Stimulated activated CD4-positive, alpha-beta T cell treated with anti-CD3 and anti-CD28 coated beads, Interleukin-1b, Interleukin-23, amount 100 ng/mL, for 48 hours (primary cell): Measurements from ENCODE around the gene NDUFB7.
A peak's percentile ranks its signal among the peaks of the same experiment; 100 is the strongest.
"Not testable (repeated sequence)": the region's sequence is repeated elsewhere in the genome, so short reads cannot be mapped to it uniquely, and the experiment has no call there.

Experiments used
- DNase-seq: peaks from one replicate; pipeline ENCODE4 v3.0.0-alpha.2; 2020

Gene NDUFB7

GRCh38 chr19:14553042-14553938, 18.6 kb downstream of the NDUFB7 start:
- no peak for DNase-seq

DNA sequence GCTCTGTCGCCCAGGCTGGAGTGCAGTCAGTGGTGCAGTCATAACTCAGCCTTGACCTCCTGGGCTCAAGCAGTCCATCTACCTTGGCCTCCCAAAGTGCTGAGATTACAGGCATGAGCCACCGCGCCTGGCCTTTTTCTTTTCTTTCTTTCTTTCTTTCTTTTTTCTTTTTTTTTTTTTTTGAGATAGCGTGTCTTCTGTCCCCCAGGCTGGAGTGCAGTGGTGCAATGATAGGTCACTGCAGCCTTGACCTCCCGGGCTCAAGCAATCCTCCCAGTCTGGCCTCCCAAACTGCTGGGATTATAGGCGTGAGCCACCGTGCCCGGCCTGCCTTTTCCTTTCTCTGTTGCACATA, 19.9 kb downstream of the NDUFB7 start:
- DNase-seq, result not testable (repeated sequence)

- DNase-seq, result peak; percentile 81
Observed at GRCh38 chr19:14551134-14552005, 20.5 kb downstream of the NDUFB7 start.

DNA sequence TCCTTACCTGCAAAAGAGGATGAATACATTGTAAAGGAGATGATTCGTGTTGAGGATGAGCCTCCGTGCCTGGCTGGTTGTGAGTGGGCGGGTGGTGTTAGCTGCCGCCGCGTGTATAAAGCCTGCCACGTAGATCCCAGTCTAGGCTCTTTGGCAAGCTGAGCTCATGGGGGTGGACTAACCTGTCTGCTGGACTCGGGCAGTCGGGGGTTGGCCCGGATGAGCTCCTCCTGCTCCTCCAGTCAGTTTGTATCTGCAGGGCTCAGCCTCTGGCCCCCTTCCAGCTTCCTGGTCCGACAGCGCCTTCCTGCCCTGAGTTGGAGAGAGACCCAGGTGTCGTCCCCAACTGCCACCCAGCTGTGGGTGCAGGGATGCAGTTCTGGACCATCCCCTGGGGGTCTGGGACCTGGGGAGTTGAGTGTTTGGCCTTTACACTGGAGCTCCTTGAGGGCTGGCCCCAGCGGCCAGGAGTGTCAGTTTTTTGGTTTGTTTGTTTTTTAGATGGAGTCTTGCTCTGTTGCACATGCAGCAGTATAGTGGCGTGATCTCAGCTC, 21.6 kb downstream of the NDUFB7 start:
- DNase-seq, result no peak

- DNase-seq, result no peak
Observed at GRCh38 chr19:14545716-14546082, 26.2 kb downstream of the NDUFB7 start.

DNA sequence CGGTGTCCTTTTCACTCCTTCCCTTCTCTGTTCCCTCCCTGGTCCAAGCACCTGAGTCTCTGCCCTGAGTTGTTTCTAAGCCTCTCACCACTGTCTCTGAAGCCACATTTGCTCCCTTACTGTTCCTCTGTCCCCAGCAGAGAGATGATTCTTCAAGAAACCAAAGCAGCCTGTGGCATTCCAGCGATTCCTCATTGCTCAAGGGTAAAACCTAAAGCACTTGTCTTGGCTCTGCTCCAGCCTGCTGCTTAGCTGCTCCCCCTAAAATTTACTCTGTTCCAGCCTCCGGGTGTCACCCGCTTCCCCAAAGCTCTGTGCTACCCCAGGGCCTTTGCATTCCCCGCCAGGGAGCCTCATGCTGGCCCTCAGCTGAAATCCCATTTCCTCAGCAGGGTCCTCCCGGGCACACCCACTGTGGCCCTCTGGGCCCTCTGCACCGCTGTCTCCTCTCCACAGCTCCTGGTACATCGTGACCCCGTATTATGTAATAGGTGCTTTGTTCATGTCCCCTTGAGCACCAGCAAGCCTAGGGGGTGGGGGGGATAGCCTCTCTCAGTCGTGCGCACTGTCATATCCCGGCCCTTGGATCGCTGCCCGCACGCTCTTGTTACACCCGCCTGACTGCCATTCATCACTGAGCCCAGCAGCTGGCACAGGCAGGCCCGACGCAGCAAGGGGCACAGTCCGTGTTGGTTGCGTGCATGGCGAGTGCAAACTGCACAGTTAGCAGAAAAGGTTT, 26.7 kb downstream of the NDUFB7 start:
- DNase-seq, result no peak

- no peak for DNase-seq
Observed at GRCh38 chr19:14544047-14544446, 27.8 kb downstream of the NDUFB7 start.

GRCh38 chr19:14542711-14543328, 29.0 kb downstream of the NDUFB7 start:
- no peak for DNase-seq

DNA sequence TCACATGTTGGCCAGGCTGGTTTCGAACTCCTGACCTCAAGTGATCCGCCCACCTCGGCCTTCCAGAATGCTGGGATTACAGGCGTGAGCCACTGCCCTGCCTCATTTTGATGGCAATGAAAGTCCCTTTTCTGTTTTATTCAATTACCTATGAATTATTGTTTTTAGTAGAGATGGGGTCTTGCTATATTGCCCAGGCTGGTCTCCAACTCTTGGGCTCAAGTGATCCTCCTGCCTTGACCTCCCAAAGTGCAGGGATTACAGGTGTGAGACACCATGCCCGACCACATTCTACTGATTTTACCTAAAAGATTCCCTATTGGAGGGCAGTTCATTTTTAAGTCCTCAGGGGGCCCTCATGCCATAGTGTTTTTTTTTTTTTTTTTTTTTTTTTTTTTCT, 29.9 kb downstream of the NDUFB7 start:
- not testable (repeated sequence) for DNase-seq

DNA sequence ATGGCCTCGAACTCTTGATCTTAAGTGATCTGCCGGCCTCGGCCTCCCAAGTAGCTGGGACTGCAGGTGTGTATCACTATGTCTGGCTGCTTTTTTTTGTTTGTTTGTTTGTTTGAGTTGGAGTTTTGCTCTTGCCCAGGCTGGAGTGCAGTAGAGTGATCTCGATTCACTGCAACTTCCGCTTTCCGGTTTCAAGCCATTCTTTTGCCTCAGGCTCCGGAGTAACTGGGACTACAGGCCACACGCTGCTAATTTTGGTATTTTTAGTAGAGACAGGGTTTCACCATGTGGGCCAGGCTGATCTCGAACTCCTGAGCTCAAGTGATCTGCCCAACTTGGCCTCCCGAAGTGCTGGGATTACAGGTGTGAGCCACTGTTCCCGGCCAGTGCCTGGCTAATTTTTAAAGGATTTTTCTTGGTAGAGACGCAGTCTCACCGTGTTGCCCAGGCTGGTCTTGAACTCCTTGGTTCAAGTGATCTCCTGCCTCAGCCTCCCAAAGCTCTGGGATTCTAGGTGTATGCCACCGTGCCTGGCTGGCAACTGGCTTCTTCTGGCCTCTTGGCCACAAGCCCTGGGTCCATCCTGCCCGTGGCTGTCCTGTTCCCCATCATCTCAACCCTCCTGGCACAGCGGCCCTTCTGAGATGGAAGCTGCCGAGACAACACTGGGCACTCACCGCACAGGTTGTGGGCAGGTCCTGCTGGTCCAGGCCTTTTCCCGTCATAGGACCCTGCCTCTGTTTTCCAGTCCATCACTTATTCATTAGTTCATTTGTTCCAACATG, 30.9 kb downstream of the NDUFB7 start:
- DNase-seq, result no peak

DNA sequence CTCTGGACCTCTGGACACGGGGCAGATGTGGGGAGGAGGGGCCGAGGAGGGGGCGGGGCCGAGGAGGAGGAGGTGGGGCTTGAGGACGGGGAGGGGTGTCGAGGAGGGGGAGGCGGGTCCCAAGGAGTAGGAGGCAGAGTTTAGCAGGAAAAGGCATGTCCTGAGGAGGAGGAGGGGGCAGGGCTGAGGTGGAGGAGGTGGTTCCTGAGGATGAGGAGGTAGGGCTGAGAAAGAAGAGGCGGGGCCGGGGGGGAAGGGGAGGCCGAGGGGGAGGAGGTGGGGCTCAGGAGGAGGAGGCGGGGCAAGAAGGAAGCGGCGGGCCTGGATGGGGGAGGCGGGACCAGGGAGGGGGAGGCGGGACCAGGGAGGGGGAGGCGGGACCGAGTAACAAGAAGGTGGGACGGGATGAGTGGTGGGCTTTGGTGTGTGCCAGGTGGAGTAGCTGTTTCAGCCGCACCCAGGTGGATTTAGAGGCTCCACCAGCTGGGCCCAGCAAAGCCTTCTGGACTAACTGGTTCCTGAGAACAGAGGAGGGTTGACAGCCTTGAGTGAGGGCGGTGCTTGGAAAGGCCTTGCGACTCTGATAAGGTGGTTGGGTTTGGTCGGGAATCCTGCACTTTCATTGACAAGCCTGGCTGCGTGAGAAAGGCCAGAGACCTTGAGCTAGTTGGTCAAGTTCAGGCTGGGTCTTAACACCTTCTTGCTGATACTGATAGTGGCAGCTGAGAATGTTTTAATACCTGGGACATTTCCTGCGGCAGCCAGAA, 34.8 kb downstream of the NDUFB7 start:
- peak; percentile 68 for DNase-seq

DNA sequence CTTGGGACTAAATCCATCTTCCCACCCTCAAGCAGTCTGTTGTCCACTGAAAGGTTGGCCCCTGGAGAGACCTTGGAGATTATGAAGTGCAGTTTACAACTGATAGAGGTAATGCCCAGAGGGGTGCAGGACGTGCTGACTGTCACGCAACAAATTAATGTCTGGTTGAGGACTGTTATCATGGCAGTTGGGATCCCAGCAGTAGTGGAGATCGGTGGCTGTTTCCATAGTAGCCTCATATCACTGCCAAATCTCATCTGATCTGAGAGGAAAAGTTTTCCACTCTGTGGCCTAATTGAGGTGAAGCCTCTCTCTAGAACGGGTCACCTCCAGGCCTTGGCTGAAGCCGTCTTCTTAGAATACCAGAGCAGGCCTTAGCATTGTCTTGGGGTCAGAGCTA, 38.4 kb downstream of the NDUFB7 start:
- no peak for DNase-seq

DNA sequence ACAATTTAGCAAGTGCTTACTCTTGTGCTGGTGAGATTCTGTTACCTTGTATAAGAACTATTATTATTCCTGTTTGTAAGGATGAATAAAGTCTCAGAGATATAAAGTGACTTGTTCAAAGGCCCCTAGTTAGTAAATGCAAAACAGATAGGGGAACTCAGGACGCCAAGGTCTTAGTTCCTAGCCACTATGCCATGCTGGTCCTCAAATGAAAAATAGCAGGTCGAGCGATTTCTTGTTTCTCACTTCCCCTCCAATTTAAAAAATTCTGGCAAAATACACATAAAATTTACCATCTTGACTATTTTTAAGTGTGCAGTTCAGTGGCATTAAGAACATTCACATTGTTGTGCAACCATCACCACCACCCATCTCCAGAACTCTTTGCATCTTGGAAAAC, 41.4 kb downstream of the NDUFB7 start:
- no peak for DNase-seq

- DNase-seq, result no peak
Observed at GRCh38 chr19:14530005-14530348, 41.9 kb downstream of the NDUFB7 start.

- DNase-seq, result peak; percentile 100
Observed at GRCh38 chr19:14529254-14530004, 42.4 kb downstream of the NDUFB7 start, which contains the start of gene TECR. Gene TECR (plus strand): TSS chr19:14529594. CDS start chr19:14529697, 103 bp downstream.

DNA sequence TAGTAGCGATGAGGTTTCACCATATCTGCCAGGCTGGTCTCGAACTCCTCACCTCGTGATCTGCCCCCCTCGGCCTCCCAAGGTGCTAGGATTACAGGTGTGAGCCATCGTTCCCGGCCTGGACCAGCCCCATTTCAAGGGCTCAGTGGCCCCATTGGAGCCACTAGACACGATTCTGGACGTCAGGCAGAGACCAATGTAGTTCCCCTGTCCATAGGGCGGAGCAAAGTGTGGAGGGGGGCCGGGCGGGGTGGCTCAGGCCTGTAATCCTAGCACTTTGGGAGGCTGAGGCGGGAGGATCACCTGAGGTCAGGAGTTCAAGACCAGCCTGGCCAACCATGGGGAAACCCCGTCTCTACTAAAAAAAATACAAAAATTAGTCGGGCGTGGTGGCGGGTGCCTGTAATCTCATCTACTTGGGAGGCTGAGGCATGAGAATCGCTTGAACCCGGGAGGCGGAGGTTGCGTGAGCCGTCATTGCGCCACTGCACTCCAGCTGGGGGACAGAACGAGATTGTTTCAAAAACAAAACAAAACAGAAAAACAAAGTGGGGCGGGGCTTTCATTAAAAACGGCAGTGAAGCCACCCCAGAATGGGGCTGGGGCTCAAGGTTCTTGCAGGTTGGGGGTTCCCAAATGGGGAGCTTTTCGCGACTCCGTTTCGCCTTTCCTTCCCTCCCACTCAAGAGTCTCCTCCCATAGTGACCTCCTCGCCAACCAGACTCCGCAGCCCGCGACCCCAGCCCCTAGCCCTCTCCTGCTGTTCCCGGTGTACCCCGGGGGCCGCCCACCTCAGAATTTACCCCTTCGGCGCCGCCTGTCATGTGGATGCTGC, 43.2 kb downstream of the NDUFB7 start:
- no peak for DNase-seq

- DNase-seq, result no peak
Observed at GRCh38 chr19:14526423-14526822, 45.4 kb downstream of the NDUFB7 start.

DNA sequence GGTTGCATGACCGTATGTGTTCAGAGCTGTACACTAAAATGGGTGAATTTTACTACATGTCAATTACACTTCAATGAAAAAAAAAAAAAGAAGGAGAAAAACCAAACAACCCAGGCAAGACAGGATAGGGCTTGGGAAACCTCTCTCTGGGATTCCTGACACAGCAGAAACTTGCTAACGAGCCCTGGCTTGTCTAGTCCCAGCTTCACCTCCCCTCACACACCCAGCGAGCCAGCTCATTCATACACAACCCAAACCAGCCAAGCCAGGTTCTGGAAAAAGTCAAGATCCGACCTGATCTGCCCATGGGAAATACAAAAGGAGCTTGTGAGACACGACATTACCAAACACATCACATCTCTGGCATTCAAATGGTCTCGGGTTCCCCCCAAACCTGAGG, 46.1 kb downstream of the NDUFB7 start:
- DNase-seq, result no peak

DNA sequence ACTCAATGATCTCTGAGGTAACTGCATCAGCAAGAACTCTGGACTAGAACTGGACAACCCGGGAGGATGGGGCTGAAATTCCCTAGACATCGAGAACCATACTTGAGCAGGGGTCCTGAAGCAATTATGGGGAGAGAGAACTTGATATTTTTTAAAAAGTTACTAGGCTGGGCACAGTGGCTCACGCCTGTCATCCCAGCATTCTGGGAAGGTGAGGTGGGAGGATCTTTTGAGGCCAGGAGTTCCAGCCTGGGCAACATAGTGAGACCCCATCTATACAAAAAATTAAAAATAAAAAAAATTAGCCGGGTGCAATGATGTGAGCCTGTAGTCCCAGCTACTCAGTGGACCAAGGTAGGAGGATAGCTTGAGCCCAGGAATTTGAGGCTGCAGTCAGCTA, 51.3 kb downstream of the NDUFB7 start:
- DNase-seq, result no peak
